HepG2 (cell line): ENCODE data around the gene RPS6KB2. TPM values are rescaled to one million over a fixed set of nuclear protein-coding genes. Genes with fewer than 3 reads are reported as not detected.

Experiments
- ATAC-seq: fragments of 200-7000 bp; cut with Tn5 transposase; 3 replicates; pipeline ENCODE4 v1.9.1; 2020; ENCODE audit warnings: mild to moderate bottlenecking, moderate library complexity
- BruUV-seq: library from RNA; stranded (reverse); fragments of 400-500 nt; replicated peaks from 2 replicates; lab custom pipeline; 2021; lab: Mats Ljungman, UMichigan
- CTCF ChIA-PET: fragments of 300-600 bp; formaldehyde crosslinking; extraction: SDS; loops from one replicate; lab custom pipeline; 2021; ENCODE audit warnings: low total read pairs, inconsistent platforms, low intra/inter-chr PET ratio; lab: Yijun Ruan, JAX
- POLR2A ChIA-PET: fragments of 350-600 bp; sonication (Branson Sonifier 250); formaldehyde crosslinking; loops from one replicate; lab custom pipeline; 2020; ENCODE audit warnings: antibody characterized with exemption, inconsistent platforms; lab: Yijun Ruan, JAX
- DNase-seq: peaks from one replicate; pipeline ENCODE4 v3.0.0-alpha.2; 2015; ENCODE audit warnings: low spot score
- FAIRE-seq: peaks from 3 replicates; lab custom pipeline; 2011; peaks lifted over from hg19 to GRCh38; lab: Jason Lieb, UNC
- H2AFZ ChIP-seq: one replicate; pipeline ENCODE4 v1.6.1; 2011; ENCODE audit warnings: low read length, inconsistent platforms
- H3K27ac ChIP-seq: fragments of 300-600 bp; 3 replicates; pipeline ENCODE4 v1.8.0; 2011; ENCODE audit warnings: mixed run types, mild to moderate bottlenecking, mixed read lengths, low read length, inconsistent platforms; ENCODE audit not compliant: insufficient read depth; ENCODE audit errors: extremely low read length
- H3K27me3 ChIP-seq, 2 experiments: fragments of 200-600 bp in 1 of 2; 2 replicates in 1 of 2; 3 replicates in 1 of 2; pipeline versions ENCODE4 v1.6.0 to v1.8.0; 2011; ENCODE audit warnings: low read length in 2 of 2, mild to moderate bottlenecking in 2 of 2, moderate library complexity in 2 of 2, inconsistent platforms in 1 of 2; ENCODE audit not compliant: insufficient read depth in 2 of 2, control insufficient read depth in 1 of 2
- H3K36me3 ChIP-seq, 2 experiments: fragments of 200-600 bp in 1 of 2; replicated peaks in 1 of 2; 2 replicates in 1 of 2; 3 replicates in 1 of 2; pipeline versions ENCODE4 v1.5.1 to v1.8.0; 2011; ENCODE audit warnings: low read length in 2 of 2, inconsistent platforms in 1 of 2; ENCODE audit not compliant: insufficient read depth in 2 of 2, control insufficient read depth in 1 of 2
- H3K4me1 ChIP-seq: 2 replicates; pipeline ENCODE4 v1.5.1; 2012; ENCODE audit warnings: low read length, inconsistent platforms; ENCODE audit not compliant: insufficient read depth
- H3K4me2 ChIP-seq: 2 replicates; pipeline ENCODE4 v1.6.0; 2011; ENCODE audit warnings: low read depth, low read length, inconsistent platforms
- H3K4me3 ChIP-seq, 3 experiments: fragments of 200-600 bp in 1 of 3; sonication (generic), shearing (Covaris generic) in 1 of 3; replicated peaks in 1 of 3; 2 replicates each; pipeline ENCODE4 v1.5.1; 2011 to 2016; ENCODE audit warnings: low read length in 3 of 3, inconsistent platforms in 2 of 3, low read depth in 2 of 3, mild to moderate bottlenecking in 2 of 3, control low read depth in 1 of 3, mixed read lengths in 1 of 3; ENCODE audit not compliant: insufficient read depth in 1 of 3
- H3K79me2 ChIP-seq: one replicate; pipeline ENCODE4 v1.6.1; 2011; ENCODE audit warnings: low read length, inconsistent platforms; ENCODE audit not compliant: insufficient read depth
- H3K9ac ChIP-seq: 2 replicates; pipeline ENCODE4 v1.6.0; 2011; ENCODE audit warnings: mild to moderate bottlenecking, low read depth, low read length, inconsistent platforms; ENCODE audit not compliant: insufficient read depth
- H3K9me3 ChIP-seq: 2 replicates; pipeline ENCODE4 v1.5.1; 2012; ENCODE audit warnings: mild to moderate bottlenecking, low read length
- H4K20me1 ChIP-seq: 2 replicates; pipeline ENCODE4 v1.6.0; 2011; ENCODE audit warnings: inconsistent platforms, mild to moderate bottlenecking, low read length, moderate library complexity; ENCODE audit not compliant: insufficient read depth
- ELK4 ChIP-seq: sonication (generic); formaldehyde crosslinking; IDR thresholded peaks from 2 replicates; pipeline ENCODE4 v1.9.0; 2021; ENCODE audit warnings: missing genetic modification reagents, borderline replicate concordance
- ESRRA ChIP-seq: sonication (generic); formaldehyde crosslinking; IDR thresholded peaks from 2 replicates; pipeline ENCODE4 v1.5.1; 2020; ENCODE audit warnings: mild to moderate bottlenecking, low read depth, missing genetic modification reagents
- KDM5A ChIP-seq: fragments of 200-600 bp; sonication (generic); IDR thresholded peaks from 2 replicates; pipeline ENCODE4 v1.7.0; 2018; ENCODE audit warnings: antibody characterized with exemption, mild to moderate bottlenecking, low read length, borderline replicate concordance
- MED13 ChIP-seq: sonication (generic); formaldehyde crosslinking; IDR thresholded peaks from 2 replicates; pipeline ENCODE4 v1.5.0; 2020; ENCODE audit warnings: missing genetic modification reagents
- NAIF1 ChIP-seq: sonication (generic); formaldehyde crosslinking; IDR thresholded peaks from 2 replicates; pipeline ENCODE4 v1.5.0; 2020; ENCODE audit warnings: mild to moderate bottlenecking, missing genetic modification reagents, borderline replicate concordance
- POLR2AphosphoS5 ChIP-seq: IDR thresholded peaks from 2 replicates; pipeline ENCODE4 v1.6.1; 2012; ENCODE audit warnings: low read depth, low read length
- RXRB ChIP-seq: IDR thresholded peaks from 2 replicates; pipeline ENCODE4 v1.6.1; 2016; ENCODE audit warnings: borderline replicate concordance, missing genetic modification reagents, missing compliant biosample characterization
- SUZ12 ChIP-seq: fragments of 150-350 bp; IDR thresholded peaks from 2 replicates; pipeline ENCODE4 v1.6.1; 2014; ENCODE audit warnings: low read depth, low read length
- THAP8 ChIP-seq: sonication (generic); formaldehyde crosslinking; IDR thresholded peaks from 2 replicates; pipeline ENCODE4 v1.5.1; 2020; ENCODE audit warnings: missing genetic modification reagents, mild to moderate bottlenecking, borderline replicate concordance
- ZKSCAN8 ChIP-seq: IDR thresholded peaks from 2 replicates; pipeline ENCODE4 v1.6.1; 2016; ENCODE audit warnings: borderline replicate concordance, missing genetic modification reagents, missing compliant biosample characterization
- ZNF205 ChIP-seq: IDR thresholded peaks from 2 replicates; pipeline ENCODE4 v1.6.1; 2018; ENCODE audit warnings: missing biosample characterization, missing genetic modification reagents
- ZNF3 ChIP-seq: IDR thresholded peaks from 2 replicates; pipeline ENCODE4 v1.7.0; 2017; ENCODE audit warnings: inconsistent platforms
- ZNF337 ChIP-seq: sonication (generic); formaldehyde crosslinking; IDR thresholded peaks from 2 replicates; pipeline ENCODE4 v1.5.1; 2020; ENCODE audit warnings: missing genetic modification reagents, low read depth, mild to moderate bottlenecking, borderline replicate concordance
- ZNF674 ChIP-seq: sonication (generic); formaldehyde crosslinking; IDR thresholded peaks from 2 replicates; pipeline ENCODE4 v1.5.0; 2020; ENCODE audit warnings: low read depth, mild to moderate bottlenecking, missing genetic modification reagents
- WGBS: methylation state at CpG from one replicate; pipeline ENCODE4 v1.1.6; 2017; ENCODE audit warnings: low lambda C conversion rate; 5-methylcytosine and 5-hydroxymethylcytosine counted together
- in situ Hi-C: cut with HindIII; loops from 2 replicates; pipeline ENCODE4 v1.10.0; 2017; ENCODE audit warnings: low pct_unique_long_range_greater_than_20kb; ENCODE audit not compliant: extremely low pct_ligation_motif_present
- intact Hi-C: fragments of 100-400 bp; cut with micrococcal nuclease; formaldehyde crosslinking; loops from one replicate; pipeline ENCODE4 v1.10.0; 2022; ENCODE audit not compliant: unreplicated experiment
- polyA plus RNA-seq, 8 experiments: library from polyadenylated mRNA; depleted of rRNA in 3 of 8; stranded (reverse) in 7 of 8; unstranded in 1 of 8; fragments of >200 nt; fragmentation: Illumina TruSeq in 4 of 8; extraction: Trizol in 4 of 8; gene quantifications; 2 replicates each; pipeline versions ENCODE4 v1.2.1 to v1.2.3, GENCODE V29; 2011 to 2016; ENCODE audit warnings: low read depth in 4 of 8, missing spikeins in 1 of 8, mixed read lengths in 1 of 8; ENCODE audit not compliant: insufficient read depth in 1 of 8
- total RNA-seq, 5 experiments: library from RNA; depleted of rRNA; stranded (reverse); fragments of >200 nt; fragmentation: Illumina TruSeq; extraction: Trizol; gene quantifications; 2 replicates each; pipeline ENCODE4 v1.2.3, GENCODE V29; 2016; ENCODE audit warnings: low read depth in 1 of 5

Gene RPS6KB2
- total and polyA plus RNA-seq, 2 of the 13 experiments (the other 11 are each of a cell fraction or from before 2014, with no cell fraction given) = 52.9 to 54.8 TPM

DNA sequence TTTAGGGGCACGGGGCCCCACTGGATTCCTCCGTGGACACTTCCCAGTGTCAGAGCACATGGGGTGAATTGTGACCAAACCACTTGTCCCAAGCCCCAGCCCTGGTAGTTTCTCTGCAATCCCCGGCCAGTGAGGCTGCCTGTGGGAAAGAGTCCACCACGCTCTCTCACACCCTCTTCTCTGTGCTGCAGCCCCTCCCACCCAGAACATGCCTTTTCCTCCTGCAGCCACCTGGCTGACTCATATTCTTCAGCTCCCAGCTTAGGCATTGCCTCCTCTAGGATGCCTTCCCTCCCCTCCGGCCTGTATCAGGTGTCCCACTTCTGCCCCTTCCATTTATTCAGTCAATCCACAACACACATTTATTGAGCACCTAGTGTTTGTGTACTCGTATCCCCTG, 5.4 kb upstream of the RPS6KB2 start:
- Histone ChIP-seq H3K27ac (no peak overlapping the region), H4K20me1 (no peaks in the 10 kb centered on the region), H3K27me3 (peaks cover 3 to 20% of the 10 kb centered on the region in 2 experiments; a peak in 3 of 5 replicates), H3K9me3 (no peaks in the 10 kb centered on the region), H3K4me2 (peak overlapping the region; percentile 2; the same call in 1 of the 2 replicates), H3K36me3 (no peaks in the 10 kb centered on the region), H3K4me3 (no peak overlapping the region), H2AFZ (no peak overlapping the region), H3K4me1 (peaks cover 57% of the 10 kb centered on the region), H3K79me2 (no peaks in the 10 kb centered on the region), H3K9ac (no peak overlapping the region)
- in situ Hi-C loops = no loop called here
- POLR2A ChIA-PET = interaction anchor here (7.4 kb wide), 1 partner anchor 20 kb away, joined by 78 read pairs; the partner anchor contains the start of genes PPP1CA and TBC1D10C
- intact Hi-C loops = no loop called here
- ATAC-seq (no peak), DNase-seq (no peak), FAIRE-seq (no peak)
- no TSS peak for BruUV-seq
- CTCF ChIA-PET = no interaction called here
- 43% methylated on average over 2 of the region's 6 CpGs for WGBS
- TF ChIP-seq ESRRA (no peak), RXRB (CRISPR knock-in tag) (no peak), ZNF337 (CRISPR knock-in tag) (no peak), ZKSCAN8 (0 out of 2 replicates have a peak, but pooled peaks have one; percentile 19), KDM5A (no peak), ZNF3 (CRISPR knock-in tag) (peak; percentile 32; the same call in 1 of the 2 replicates), ZNF674 (CRISPR knock-in tag) (no peak), ZNF205 (CRISPR knock-in tag) (no peak), SUZ12 (no peak), THAP8 (CRISPR knock-in tag) (no peak), ELK4 (CRISPR knock-in tag) (no peak), NAIF1 (no peak), POLR2AphosphoS5 (no peak), MED13 (CRISPR knock-in tag) (no peak)
